AG09319 (cell line): ENCODE data around the gene ALDH3A1.
"Not testable (repeated sequence)": the region's sequence is repeated elsewhere in the genome, so short reads cannot be mapped to it uniquely, and the experiment has no call there.

Experiments
- DNase-seq: peaks from one replicate; pipeline ENCODE4 v3.0.0-alpha.2; 2010; ENCODE audit warnings: low read depth; ENCODE audit errors: extremely low read depth
- TF ChIP-seq, protein P1 (sequence below): IDR thresholded peaks from 2 replicates; pipeline ENCODE4 v1.5.1; 2011; ENCODE audit warnings: low read depth, mild to moderate bottlenecking, inconsistent platforms, low read length, moderate library complexity

ALDH3A1 gene

DNA sequence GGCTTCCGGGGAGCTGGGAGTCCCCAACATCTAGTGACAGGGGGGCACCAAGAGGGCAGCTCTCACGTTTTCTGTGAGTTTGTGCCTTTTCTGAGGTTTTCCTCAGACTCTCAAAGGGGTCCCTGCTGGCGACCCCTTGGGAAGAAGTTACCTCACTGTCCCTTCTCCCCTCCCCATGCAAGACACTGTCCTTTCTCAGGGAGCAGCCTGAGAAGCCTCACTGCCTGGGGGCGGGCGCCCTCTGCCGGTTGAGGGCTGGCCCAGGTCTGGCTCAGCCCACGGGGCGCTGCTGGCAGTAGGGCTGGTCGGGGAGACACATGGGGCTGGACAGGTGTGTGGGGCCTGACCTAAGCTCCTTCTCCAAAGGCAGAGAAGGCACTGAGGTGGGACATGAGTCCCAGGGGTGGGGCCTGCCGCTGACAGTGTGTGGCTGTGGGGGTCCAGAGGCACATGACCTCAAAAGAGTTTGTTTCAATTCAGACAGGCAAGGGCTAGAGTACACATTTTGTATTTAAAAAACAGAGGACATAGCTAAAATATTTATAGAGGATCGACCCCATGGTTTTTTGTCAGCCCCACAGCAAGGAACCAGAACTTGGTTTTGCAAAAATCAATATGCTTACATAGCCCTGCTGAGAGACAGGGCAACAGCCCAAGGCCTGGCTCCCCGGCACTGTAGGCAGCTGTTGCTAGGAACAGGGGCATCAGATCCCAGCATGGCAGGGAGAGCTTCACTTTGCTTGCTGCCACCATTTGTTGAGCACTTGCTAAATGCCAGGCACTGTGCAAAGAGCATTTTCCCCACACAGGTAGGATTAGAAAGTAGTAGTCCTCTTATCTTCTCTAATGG is 18.5 kb upstream of the ALDH3A1 start:
- peak; percentile 14 for DNase-seq

GRCh38 chr17:19766016-19766415 is 17.9 kb upstream of the ALDH3A1 start:
- TF ChIP-seq, protein P1, sequence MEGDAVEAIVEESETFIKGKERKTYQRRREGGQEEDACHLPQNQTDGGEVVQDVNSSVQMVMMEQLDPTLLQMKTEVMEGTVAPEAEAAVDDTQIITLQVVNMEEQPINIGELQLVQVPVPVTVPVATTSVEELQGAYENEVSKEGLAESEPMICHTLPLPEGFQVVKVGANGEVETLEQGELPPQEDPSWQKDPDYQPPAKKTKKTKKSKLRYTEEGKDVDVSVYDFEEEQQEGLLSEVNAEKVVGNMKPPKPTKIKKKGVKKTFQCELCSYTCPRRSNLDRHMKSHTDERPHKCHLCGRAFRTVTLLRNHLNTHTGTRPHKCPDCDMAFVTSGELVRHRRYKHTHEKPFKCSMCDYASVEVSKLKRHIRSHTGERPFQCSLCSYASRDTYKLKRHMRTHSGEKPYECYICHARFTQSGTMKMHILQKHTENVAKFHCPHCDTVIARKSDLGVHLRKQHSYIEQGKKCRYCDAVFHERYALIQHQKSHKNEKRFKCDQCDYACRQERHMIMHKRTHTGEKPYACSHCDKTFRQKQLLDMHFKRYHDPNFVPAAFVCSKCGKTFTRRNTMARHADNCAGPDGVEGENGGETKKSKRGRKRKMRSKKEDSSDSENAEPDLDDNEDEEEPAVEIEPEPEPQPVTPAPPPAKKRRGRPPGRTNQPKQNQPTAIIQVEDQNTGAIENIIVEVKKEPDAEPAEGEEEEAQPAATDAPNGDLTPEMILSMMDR = no peak
- no peak for DNase-seq

More for the DNA sequence above, 18.5 kb upstream of the ALDH3A1 start:
- TF ChIP-seq, protein P1 = peak; percentile 100

- DNase-seq = not testable (repeated sequence)
These were observed 15.9 kb upstream of the ALDH3A1 start for GRCh38 chr17:19763991-19764390.

GRCh38 chr17:19763416-19763815 is 15.3 kb upstream of the ALDH3A1 start:
- TF ChIP-seq, protein P1 = no peak
- no peak for DNase-seq

- peak; percentile 35 for DNase-seq
- TF ChIP-seq, protein P1 = peak; percentile 90
These were observed 14.4 kb upstream of the ALDH3A1 start for GRCh38 chr17:19762515-19762961.

- TF ChIP-seq, protein P1 = no peak
- no peak for DNase-seq
These were observed 12.6 kb upstream of the ALDH3A1 start for GRCh38 chr17:19760746-19761145.

- TF ChIP-seq, protein P1 = no peak
- no peak for DNase-seq
These were observed 11.8 kb upstream of the ALDH3A1 start for GRCh38 chr17:19759568-19760549.
